Transverse colon (tissue), 3 donors: Measurements from ENCODE around the gene C11orf65.

Experiments used
- EP300 ChIP-seq: sonication (generic); formaldehyde crosslinking; IDR thresholded peaks from one replicate; pipeline ENCODE4 v1.6.1; 2017; ENCODE audit warnings: antibody characterized with exemption, low read depth
- TF ChIP-seq, protein P1 (sequence below), 5 experiments: fragments of 200-600 bp in 3 of 5; fragments of 450-650 bp in 2 of 5; sonication (generic) in 3 of 5; IDR thresholded peaks; 1 replicate in 2 of 5; 2 replicates in 3 of 5; pipeline ENCODE4 v1.5.1; 2016 to 2017; ENCODE audit warnings: antibody characterized with exemption in 5 of 5, inconsistent platforms in 3 of 5, mild to moderate bottlenecking in 2 of 5, moderate library complexity in 1 of 5

DNA sequence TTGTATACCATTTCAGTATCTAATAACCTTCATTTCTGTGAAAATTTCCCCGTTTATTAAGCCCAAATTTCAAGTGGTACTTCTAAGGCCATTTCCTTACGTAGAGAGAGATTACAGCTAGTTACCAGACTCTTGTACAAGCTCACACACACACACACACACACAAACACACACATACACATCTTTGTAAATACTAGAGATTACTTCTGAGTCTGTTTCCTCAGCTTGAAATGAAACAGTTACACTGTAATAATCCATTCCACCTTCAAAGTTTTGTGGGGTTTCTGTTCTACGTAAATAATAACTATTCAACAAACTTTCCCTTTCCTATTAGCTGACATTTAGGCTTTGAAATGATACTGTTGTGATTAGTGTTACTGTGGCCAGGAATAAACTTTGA is 24.6 kb upstream of the C11orf65 start:
- TF ChIP-seq EP300: no peak
- TF ChIP-seq, protein P1, sequence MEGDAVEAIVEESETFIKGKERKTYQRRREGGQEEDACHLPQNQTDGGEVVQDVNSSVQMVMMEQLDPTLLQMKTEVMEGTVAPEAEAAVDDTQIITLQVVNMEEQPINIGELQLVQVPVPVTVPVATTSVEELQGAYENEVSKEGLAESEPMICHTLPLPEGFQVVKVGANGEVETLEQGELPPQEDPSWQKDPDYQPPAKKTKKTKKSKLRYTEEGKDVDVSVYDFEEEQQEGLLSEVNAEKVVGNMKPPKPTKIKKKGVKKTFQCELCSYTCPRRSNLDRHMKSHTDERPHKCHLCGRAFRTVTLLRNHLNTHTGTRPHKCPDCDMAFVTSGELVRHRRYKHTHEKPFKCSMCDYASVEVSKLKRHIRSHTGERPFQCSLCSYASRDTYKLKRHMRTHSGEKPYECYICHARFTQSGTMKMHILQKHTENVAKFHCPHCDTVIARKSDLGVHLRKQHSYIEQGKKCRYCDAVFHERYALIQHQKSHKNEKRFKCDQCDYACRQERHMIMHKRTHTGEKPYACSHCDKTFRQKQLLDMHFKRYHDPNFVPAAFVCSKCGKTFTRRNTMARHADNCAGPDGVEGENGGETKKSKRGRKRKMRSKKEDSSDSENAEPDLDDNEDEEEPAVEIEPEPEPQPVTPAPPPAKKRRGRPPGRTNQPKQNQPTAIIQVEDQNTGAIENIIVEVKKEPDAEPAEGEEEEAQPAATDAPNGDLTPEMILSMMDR (IDR thresholded peaks at IDR 0.05): no peak
